ENCODE results near the gene SHKBP1. TPM values are rescaled to one million over a fixed set of nuclear protein-coding genes. Genes with fewer than 3 reads are reported as not detected.
A peak's percentile ranks its signal among the peaks of the same experiment; 100 is the strongest.

The SHKBP1 gene
- total and polyA plus RNA-seq, 8 donors = 15.8 to 102 (median 73.4) TPM

DNA sequence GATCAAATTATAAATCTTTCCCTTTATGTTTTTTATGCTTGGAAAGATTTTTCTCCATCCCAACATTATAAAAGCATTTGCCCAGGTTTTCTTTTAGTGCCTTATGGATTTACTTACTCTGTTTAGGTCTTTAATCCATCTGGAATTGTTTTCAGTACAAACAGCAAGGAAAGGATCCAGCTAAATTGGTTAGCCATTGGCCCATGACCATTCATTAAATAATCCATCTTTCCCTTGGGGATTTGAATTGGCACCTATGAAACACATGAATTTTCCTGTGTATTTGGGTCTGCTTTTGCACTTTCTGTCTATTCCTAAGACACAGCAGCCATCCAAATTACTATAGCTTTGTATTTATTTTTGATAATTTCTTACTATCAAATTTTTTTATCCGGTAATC is 28.8 kb upstream of the SHKBP1 start:
- intact Hi-C loops (cut with DNase I; ENCODE audit: low total_unique reads) = loop anchor here (5.0 kb wide), 1 partner anchor 84 kb away; no protein-coding TSS in a partner anchor
- H3K4me1 ChIP-seq = peaks cover 0 to 10% (median 8%) of the 10 kb centered on the region in 4 donors
- no peaks in the 10 kb centered on the region for H3K36me3 ChIP-seq
- no peak overlapping the region for H3K27ac ChIP-seq
- TF ChIP-seq POLR2A (IDR thresholded peaks at IDR 0.05) = no peak
- TF ChIP-seq, protein P1, sequence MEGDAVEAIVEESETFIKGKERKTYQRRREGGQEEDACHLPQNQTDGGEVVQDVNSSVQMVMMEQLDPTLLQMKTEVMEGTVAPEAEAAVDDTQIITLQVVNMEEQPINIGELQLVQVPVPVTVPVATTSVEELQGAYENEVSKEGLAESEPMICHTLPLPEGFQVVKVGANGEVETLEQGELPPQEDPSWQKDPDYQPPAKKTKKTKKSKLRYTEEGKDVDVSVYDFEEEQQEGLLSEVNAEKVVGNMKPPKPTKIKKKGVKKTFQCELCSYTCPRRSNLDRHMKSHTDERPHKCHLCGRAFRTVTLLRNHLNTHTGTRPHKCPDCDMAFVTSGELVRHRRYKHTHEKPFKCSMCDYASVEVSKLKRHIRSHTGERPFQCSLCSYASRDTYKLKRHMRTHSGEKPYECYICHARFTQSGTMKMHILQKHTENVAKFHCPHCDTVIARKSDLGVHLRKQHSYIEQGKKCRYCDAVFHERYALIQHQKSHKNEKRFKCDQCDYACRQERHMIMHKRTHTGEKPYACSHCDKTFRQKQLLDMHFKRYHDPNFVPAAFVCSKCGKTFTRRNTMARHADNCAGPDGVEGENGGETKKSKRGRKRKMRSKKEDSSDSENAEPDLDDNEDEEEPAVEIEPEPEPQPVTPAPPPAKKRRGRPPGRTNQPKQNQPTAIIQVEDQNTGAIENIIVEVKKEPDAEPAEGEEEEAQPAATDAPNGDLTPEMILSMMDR (IDR thresholded peaks at IDR 0.05) = no peak
- no peak for TF ChIP-seq EP300 (IDR thresholded peaks at IDR 0.05)
- TF ChIP-seq POLR2AphosphoS5 (IDR thresholded peaks at IDR 0.05) = no peak
- peaks cover 0 to 5% (median 0%) of the 10 kb centered on the region in 4 donors for H3K9me3 ChIP-seq
- no peak overlapping the region for H3K4me3 ChIP-seq
- no peak for DNase-seq
- 71 to 85% (median 78%) methylated on average over 1 of the region's 1 CpG for WGBS, 5 donors
- peaks cover 0 to 47% (median 10%) of the 10 kb centered on the region in 3 donors for H3K27me3 ChIP-seq

- TF ChIP-seq, protein P1 (IDR thresholded peaks at IDR 0.05) = peak in 4 of 7 experiments; percentile 8 to 62 (median 38)
- no peak for TF ChIP-seq EP300 (IDR thresholded peaks at IDR 0.05)
- Histone ChIP-seq H3K4me3 (no peak overlapping the region), H3K9me3 (peaks cover 0 to 5% (median 0%) of the 10 kb centered on the region in 4 donors), H3K4me1 (peaks cover 0 to 16% (median 11%) of the 10 kb centered on the region in 4 donors), H3K27ac (no peak overlapping the region), H3K27me3 (peaks cover 0 to 61% (median 23%) of the 10 kb centered on the region in 3 donors), H3K36me3 (no peaks in the 10 kb centered on the region)
- intact Hi-C loops (cut with DNase I; ENCODE audit: low total_unique reads) = loop anchor here (5.0 kb wide), 1 partner anchor 83 kb away; no protein-coding TSS in a partner anchor
- DNase-seq = peak; percentile 72 to 84
- 5 to 15% (median 6%) methylated on average over 13 to 43 of the region's 43 CpGs for WGBS, 5 donors
Measured at GRCh38 chr19:40549007-40549708, 27.5 kb upstream of the SHKBP1 start.

DNA sequence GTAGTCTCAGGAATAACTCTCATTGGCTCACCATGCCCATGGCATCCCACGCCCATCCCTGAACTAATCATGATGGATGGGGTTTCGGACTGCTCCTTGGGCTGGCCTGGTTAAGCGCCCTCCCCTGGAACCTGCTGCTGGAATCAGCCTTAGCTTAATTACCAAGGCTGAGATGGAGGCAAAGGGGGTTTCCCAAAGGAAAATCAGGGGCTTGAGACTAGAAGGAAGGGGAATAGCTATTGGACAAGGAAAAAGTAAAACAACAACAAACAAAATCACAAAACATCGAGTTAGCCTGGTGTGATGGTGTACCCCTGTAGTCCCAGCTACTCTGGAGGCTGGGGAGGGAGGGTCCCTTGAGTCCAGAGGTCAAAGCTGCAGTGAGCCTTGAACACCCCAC is 25.7 kb upstream of the SHKBP1 start:
- no peak for DNase-seq
- H3K27ac ChIP-seq = no peak overlapping the region
- intact Hi-C loops (cut with DNase I; ENCODE audit: low total_unique reads) = no loop called here
- WGBS, 5 donors = 82 to 87% (median 85%) methylated on average over 4 of the region's 4 CpGs
- no peak overlapping the region for H3K4me3 ChIP-seq
- H3K36me3 ChIP-seq = no peaks in the 10 kb centered on the region
- peaks cover 0 to 79% (median 31%) of the 10 kb centered on the region in 3 donors for H3K27me3 ChIP-seq
- TF ChIP-seq EP300 (IDR thresholded peaks at IDR 0.05) = no peak
- no peak for TF ChIP-seq POLR2A (IDR thresholded peaks at IDR 0.05)
- TF ChIP-seq, protein P1 (IDR thresholded peaks at IDR 0.05) = no peak
- no peak for TF ChIP-seq POLR2AphosphoS5 (IDR thresholded peaks at IDR 0.05)
- H3K9me3 ChIP-seq = peaks cover 0 to 5% (median 0%) of the 10 kb centered on the region in 4 donors
- H3K4me1 ChIP-seq = peaks cover 0 to 18% (median 13%) of the 10 kb centered on the region in 4 donors

GRCh38 chr19:40552848-40553247 is 23.8 kb upstream of the SHKBP1 start:
- intact Hi-C loops (cut with DNase I; ENCODE audit: low total_unique reads) = no loop called here

More at GRCh38 chr19:40552848-40553247, 23.8 kb upstream of the SHKBP1 start:
- peaks cover 0 to 18% (median 13%) of the 10 kb centered on the region in 4 donors for H3K4me1 ChIP-seq
- DNase-seq = no peak
- WGBS, 5 donors = 81 to 97% (median 94%) methylated on average over 3 of the region's 3 CpGs
- H3K36me3 ChIP-seq = no peaks in the 10 kb centered on the region
- no peaks in the 10 kb centered on the region for H3K9me3 ChIP-seq
- TF ChIP-seq EP300 (IDR thresholded peaks at IDR 0.05) (no peak), POLR2A (IDR thresholded peaks at IDR 0.05) (no peak), POLR2AphosphoS5 (IDR thresholded peaks at IDR 0.05) (no peak)
- TF ChIP-seq, protein P1 (IDR thresholded peaks at IDR 0.05) = no peak
- no peak overlapping the region for H3K27ac ChIP-seq
- peaks cover 0 to 91% (median 31%) of the 10 kb centered on the region in 3 donors for H3K27me3 ChIP-seq
- H3K4me3 ChIP-seq = no peak overlapping the region
